ENCODE data around the gene MBTPS1.

The MBTPS1 gene

GRCh38 chr16:84088695-84089395, 27.9 kb downstream of the MBTPS1 start:
- Histone ChIP-seq H3K27ac (ENCODE audit: low read depth in 2 of 2, low read length in 2 of 2) (no peak overlapping the region), H3K4me3 (ENCODE audit: low read length in 2 of 2) (no peak overlapping the region), H3K36me3 (ENCODE audit: control insufficient read depth in 2 of 2, insufficient read depth in 2 of 2, low read length in 2 of 2) (peaks cover 61 to 81% of the 10 kb centered on the region in 2 donors), H3K9me3 (ENCODE audit: control insufficient read depth in 2 of 2, low read length in 2 of 2) (no peaks in the 10 kb centered on the region), H3K9ac (ENCODE audit: low read depth in 1 of 2, low read length in 2 of 2) (no peak overlapping the region), H3K27me3 (ENCODE audit: control insufficient read depth in 2 of 2, insufficient read depth in 2 of 2, low read length in 2 of 2) (no peaks in the 10 kb centered on the region), H3K4me1 (ENCODE audit: control insufficient read depth in 2 of 2, insufficient read depth in 2 of 2, low read length in 2 of 2) (peaks cover 16 to 18% of the 10 kb centered on the region in 2 donors)

DNA sequence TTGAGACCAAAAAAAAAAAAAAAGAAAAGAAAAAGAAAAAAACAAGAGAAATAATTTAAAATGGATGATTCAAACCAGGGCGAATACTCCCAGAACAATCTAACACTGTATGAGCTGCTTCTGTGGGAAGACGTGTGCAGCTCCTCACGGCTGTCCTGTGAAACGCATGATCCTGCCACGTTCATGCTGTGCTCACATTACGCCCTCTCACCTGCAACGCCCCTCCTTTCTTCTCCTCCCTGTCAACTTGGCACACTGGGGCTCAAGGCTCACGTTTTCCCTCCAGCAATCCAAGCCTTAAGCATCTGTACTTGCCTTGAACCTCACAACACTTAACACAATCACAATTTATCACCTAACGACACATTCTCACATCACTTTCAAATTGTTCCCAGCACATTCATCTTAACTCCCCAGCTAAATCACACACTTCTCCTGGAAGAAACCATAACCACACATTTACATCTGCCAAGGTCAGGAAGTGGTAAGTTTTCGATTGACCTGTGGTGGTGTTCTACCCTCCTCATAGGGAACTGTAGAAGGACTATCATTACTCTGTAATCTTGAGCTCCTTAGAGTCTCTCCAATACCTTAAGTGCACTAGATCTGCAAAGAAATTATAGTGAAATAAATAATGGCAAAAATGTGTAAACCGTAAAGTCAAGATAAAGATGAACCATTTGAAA, 29.1 kb downstream of the MBTPS1 start:
- no peak overlapping the region for H3K27ac ChIP-seq (ENCODE audit: low read depth in 2 of 2, low read length in 2 of 2)
- no peak overlapping the region for H3K9ac ChIP-seq (ENCODE audit: low read depth in 1 of 2, low read length in 2 of 2)
- H3K36me3 ChIP-seq (ENCODE audit: control insufficient read depth in 2 of 2, insufficient read depth in 2 of 2, low read length in 2 of 2): peaks cover 57 to 77% of the 10 kb centered on the region in 2 donors
- no peaks in the 10 kb centered on the region for H3K9me3 ChIP-seq (ENCODE audit: control insufficient read depth in 2 of 2, low read length in 2 of 2)
- peaks cover 6 to 7% of the 10 kb centered on the region in 2 donors for H3K4me1 ChIP-seq (ENCODE audit: control insufficient read depth in 2 of 2, insufficient read depth in 2 of 2, low read length in 2 of 2)
- no peaks in the 10 kb centered on the region for H3K27me3 ChIP-seq (ENCODE audit: control insufficient read depth in 2 of 2, insufficient read depth in 2 of 2, low read length in 2 of 2)
- H3K4me3 ChIP-seq (ENCODE audit: low read length in 2 of 2): no peak overlapping the region

DNA sequence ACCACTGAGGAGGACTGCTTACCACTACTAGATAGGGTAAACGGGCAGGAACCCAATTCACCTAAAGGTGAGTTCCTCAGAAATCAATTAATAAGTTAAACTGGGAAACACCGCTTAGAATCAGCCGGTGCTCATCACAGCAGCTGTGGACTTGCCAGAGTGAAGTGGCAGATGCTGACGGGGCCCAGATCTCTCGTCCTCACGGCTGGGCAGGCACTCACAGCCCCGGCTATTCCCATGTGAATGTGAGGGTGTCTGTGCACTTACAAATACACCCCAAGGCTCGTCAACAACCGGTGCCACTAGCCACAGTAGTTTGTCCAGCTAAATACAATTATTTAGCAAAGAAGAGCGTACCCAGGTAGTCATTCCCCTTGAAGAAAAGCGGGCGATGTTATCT, 29.7 kb downstream of the MBTPS1 start:
- Histone ChIP-seq H3K9me3 (ENCODE audit: control insufficient read depth in 2 of 2, low read length in 2 of 2) (no peaks in the 10 kb centered on the region), H3K4me3 (ENCODE audit: low read length in 2 of 2) (no peak overlapping the region), H3K27ac (ENCODE audit: low read depth in 2 of 2, low read length in 2 of 2) (no peak overlapping the region), H3K36me3 (ENCODE audit: control insufficient read depth in 2 of 2, insufficient read depth in 2 of 2, low read length in 2 of 2) (peaks cover 61 to 81% of the 10 kb centered on the region in 2 donors), H3K4me1 (ENCODE audit: control insufficient read depth in 2 of 2, insufficient read depth in 2 of 2, low read length in 2 of 2) (peaks cover 4 to 6% of the 10 kb centered on the region in 2 donors), H3K9ac (ENCODE audit: low read depth in 1 of 2, low read length in 2 of 2) (no peak overlapping the region), H3K27me3 (ENCODE audit: control insufficient read depth in 2 of 2, insufficient read depth in 2 of 2, low read length in 2 of 2) (no peaks in the 10 kb centered on the region)

DNA sequence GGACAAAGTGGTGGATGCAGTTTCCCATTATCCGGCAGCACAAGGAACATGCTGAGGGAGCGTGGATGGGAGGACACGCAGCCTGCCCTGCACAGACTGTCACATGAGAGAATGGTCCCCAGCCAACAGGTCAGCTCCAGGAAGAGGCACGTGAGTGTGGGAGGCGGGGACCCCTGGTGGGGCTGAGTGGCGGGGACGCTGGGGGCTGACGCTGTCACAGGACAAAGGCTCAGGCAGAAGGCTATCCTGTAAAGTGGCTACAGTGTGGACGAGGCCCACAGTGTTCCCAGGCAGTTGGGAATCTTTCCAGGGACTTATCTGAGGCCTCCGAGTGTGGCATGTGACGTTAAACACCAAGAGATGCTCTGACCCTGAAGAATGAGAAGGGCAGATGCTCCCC, 30.4 kb downstream of the MBTPS1 start:
- H3K27ac ChIP-seq (ENCODE audit: low read depth in 2 of 2, low read length in 2 of 2): no peak overlapping the region
- H3K9ac ChIP-seq (ENCODE audit: low read depth in 1 of 2, low read length in 2 of 2): no peak overlapping the region
- no peak overlapping the region for H3K4me3 ChIP-seq (ENCODE audit: low read length in 2 of 2)
- no peaks in the 10 kb centered on the region for H3K27me3 ChIP-seq (ENCODE audit: control insufficient read depth in 2 of 2, insufficient read depth in 2 of 2, low read length in 2 of 2)
- H3K36me3 ChIP-seq (ENCODE audit: control insufficient read depth in 2 of 2, insufficient read depth in 2 of 2, low read length in 2 of 2): peaks cover 65 to 81% of the 10 kb centered on the region in 2 donors
- no peaks in the 10 kb centered on the region for H3K9me3 ChIP-seq (ENCODE audit: control insufficient read depth in 2 of 2, low read length in 2 of 2)
- peaks cover 4 to 6% of the 10 kb centered on the region in 2 donors for H3K4me1 ChIP-seq (ENCODE audit: control insufficient read depth in 2 of 2, insufficient read depth in 2 of 2, low read length in 2 of 2)

DNA sequence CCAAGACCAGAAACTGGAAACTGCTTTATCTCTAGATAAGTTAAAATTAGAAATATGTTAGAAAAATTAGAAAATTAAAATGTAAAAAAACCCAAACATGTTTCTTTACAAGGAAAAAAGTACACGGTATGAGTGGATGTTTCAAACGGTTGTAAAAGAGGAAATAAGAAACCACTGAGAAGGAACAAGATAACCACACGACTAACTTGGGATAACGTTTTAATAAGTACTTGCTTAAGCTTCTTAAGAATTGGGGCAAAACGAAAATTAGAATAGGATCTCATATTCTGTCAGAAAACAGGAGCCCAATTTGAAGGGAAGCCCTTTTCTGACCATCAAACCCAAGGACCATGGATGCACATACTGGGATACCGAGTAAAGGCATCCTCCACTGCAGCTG, 31.0 kb downstream of the MBTPS1 start:
- peaks cover 4 to 6% of the 10 kb centered on the region in 2 donors for H3K4me1 ChIP-seq (ENCODE audit: control insufficient read depth in 2 of 2, insufficient read depth in 2 of 2, low read length in 2 of 2)
- no peaks in the 10 kb centered on the region for H3K9me3 ChIP-seq (ENCODE audit: control insufficient read depth in 2 of 2, low read length in 2 of 2)
- H3K27ac ChIP-seq (ENCODE audit: low read depth in 2 of 2, low read length in 2 of 2): no peak overlapping the region
- H3K4me3 ChIP-seq (ENCODE audit: low read length in 2 of 2): no peak overlapping the region
- H3K27me3 ChIP-seq (ENCODE audit: control insufficient read depth in 2 of 2, insufficient read depth in 2 of 2, low read length in 2 of 2): no peaks in the 10 kb centered on the region
- H3K36me3 ChIP-seq (ENCODE audit: control insufficient read depth in 2 of 2, insufficient read depth in 2 of 2, low read length in 2 of 2): peaks cover 70 to 83% of the 10 kb centered on the region in 2 donors
- H3K9ac ChIP-seq (ENCODE audit: low read depth in 1 of 2, low read length in 2 of 2): no peak overlapping the region

DNA sequence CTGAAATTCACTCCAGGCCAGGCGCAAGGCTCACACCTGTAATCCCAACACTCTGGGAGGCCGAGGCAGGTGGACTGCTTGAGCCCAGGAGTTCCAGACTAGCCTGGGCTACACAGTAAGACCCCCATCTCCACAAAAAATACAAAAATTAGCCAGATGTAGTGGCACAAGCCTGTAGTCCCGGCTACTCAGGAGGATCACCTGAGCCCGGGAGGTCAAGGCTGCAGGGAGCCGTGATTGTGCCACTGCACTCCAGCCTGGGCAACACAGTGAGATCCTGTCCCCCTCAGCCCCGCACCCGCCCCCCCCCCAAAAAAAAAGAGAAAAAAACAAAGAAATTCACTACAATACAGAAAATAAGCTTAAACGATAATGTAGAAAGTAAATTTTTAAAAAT, 31.5 kb downstream of the MBTPS1 start:
- no peak overlapping the region for H3K27ac ChIP-seq (ENCODE audit: low read depth in 2 of 2, low read length in 2 of 2)
- H3K4me3 ChIP-seq (ENCODE audit: low read length in 2 of 2): no peak overlapping the region
- H3K27me3 ChIP-seq (ENCODE audit: control insufficient read depth in 2 of 2, insufficient read depth in 2 of 2, low read length in 2 of 2): no peaks in the 10 kb centered on the region
- H3K4me1 ChIP-seq (ENCODE audit: control insufficient read depth in 2 of 2, insufficient read depth in 2 of 2, low read length in 2 of 2): peaks cover 4 to 6% of the 10 kb centered on the region in 2 donors
- peaks cover 74 to 83% of the 10 kb centered on the region in 2 donors for H3K36me3 ChIP-seq (ENCODE audit: control insufficient read depth in 2 of 2, insufficient read depth in 2 of 2, low read length in 2 of 2)
- H3K9me3 ChIP-seq (ENCODE audit: control insufficient read depth in 2 of 2, low read length in 2 of 2): no peaks in the 10 kb centered on the region
- H3K9ac ChIP-seq (ENCODE audit: low read depth in 1 of 2, low read length in 2 of 2): no peak overlapping the region

DNA sequence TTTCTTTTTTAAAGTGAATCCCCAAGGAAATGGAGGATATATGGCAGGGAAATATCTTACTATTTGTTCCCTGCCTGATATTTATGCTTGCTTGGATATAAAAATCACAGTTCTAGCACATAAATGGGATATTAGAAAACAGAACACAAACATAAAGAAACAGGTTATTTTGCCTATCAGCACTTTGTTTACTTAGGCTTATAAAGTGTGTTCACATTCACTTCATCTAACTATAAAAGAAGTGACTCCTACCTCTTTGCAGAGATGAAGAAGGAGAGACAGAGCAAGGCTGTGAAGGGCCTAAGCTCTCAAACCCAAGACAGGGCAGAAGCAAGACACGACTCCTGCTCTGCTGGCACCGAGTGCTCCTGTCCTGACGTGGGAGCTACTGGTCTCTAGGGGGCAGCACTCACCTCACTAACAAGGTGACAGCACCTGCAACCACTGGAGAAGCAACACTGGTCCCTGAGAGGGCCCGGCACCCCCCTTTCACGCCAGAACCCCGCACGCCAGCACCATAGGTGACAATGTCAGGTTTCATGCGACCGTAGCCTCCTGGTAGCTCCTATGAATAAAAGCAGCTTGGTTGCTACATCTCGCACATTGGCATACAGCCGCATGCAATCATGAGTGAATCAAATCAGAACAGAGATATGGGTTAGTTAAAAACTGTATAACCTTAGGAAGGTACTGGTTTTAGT, 32.0 kb downstream of the MBTPS1 start:
- Histone ChIP-seq H3K27ac (ENCODE audit: low read depth in 2 of 2, low read length in 2 of 2) (no peak overlapping the region), H3K9ac (ENCODE audit: low read depth in 1 of 2, low read length in 2 of 2) (no peak overlapping the region), H3K36me3 (ENCODE audit: control insufficient read depth in 2 of 2, insufficient read depth in 2 of 2, low read length in 2 of 2) (peaks cover 70 to 83% of the 10 kb centered on the region in 2 donors), H3K9me3 (ENCODE audit: control insufficient read depth in 2 of 2, low read length in 2 of 2) (no peaks in the 10 kb centered on the region), H3K4me3 (ENCODE audit: low read length in 2 of 2) (no peak overlapping the region), H3K4me1 (ENCODE audit: control insufficient read depth in 2 of 2, insufficient read depth in 2 of 2, low read length in 2 of 2) (peaks cover 4 to 6% of the 10 kb centered on the region in 2 donors), H3K27me3 (ENCODE audit: control insufficient read depth in 2 of 2, insufficient read depth in 2 of 2, low read length in 2 of 2) (no peaks in the 10 kb centered on the region)

DNA sequence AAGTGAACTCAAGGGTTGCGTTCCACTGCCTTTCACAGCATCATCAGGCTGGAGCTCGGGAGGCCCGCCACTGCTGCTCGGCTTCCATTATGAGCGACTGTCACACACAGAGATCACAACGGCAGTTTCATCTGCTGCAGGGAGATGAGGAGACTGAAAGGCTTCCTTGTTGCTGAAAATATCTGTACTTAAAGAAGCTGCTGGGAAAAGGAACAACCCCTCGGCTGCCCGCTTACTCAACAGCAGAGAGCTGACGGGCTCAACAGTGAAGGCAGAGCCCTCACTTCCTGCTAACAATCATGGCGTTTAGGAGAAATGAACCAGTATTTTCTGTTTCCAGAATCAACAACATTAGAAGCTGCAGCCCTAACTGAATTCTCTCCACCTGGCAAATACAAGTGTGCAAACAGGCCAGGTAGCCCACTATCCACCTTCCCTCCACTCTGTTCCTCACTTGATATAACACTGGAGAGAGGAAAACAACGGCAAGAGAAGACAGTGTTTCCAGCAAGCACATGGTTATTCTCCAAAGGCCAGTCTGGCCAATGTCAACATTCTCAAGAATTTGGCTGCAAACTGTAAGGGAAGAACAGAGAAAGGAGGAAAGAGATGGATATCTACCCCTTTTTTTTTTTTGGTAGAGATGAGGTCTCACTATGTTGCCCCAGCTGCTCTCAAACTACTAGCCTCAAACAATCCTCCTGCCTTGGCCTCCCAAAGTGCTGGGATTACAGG, 33.7 kb downstream of the MBTPS1 start:
- Histone ChIP-seq H3K4me1 (ENCODE audit: control insufficient read depth in 2 of 2, insufficient read depth in 2 of 2, low read length in 2 of 2) (peaks cover 4 to 6% of the 10 kb centered on the region in 2 donors), H3K27ac (ENCODE audit: low read depth in 2 of 2, low read length in 2 of 2) (no peak overlapping the region), H3K9ac (ENCODE audit: low read depth in 1 of 2, low read length in 2 of 2) (no peak overlapping the region), H3K36me3 (ENCODE audit: control insufficient read depth in 2 of 2, insufficient read depth in 2 of 2, low read length in 2 of 2) (peaks cover 69 to 78% of the 10 kb centered on the region in 2 donors), H3K4me3 (ENCODE audit: low read length in 2 of 2) (no peak overlapping the region), H3K9me3 (ENCODE audit: control insufficient read depth in 2 of 2, low read length in 2 of 2) (no peaks in the 10 kb centered on the region), H3K27me3 (ENCODE audit: control insufficient read depth in 2 of 2, insufficient read depth in 2 of 2, low read length in 2 of 2) (no peaks in the 10 kb centered on the region)

GRCh38 chr16:84082110-84082509, 34.6 kb downstream of the MBTPS1 start:
- Histone ChIP-seq H3K9ac (ENCODE audit: low read depth in 1 of 2, low read length in 2 of 2) (no peak overlapping the region), H3K27ac (ENCODE audit: low read depth in 2 of 2, low read length in 2 of 2) (no peak overlapping the region), H3K36me3 (ENCODE audit: control insufficient read depth in 2 of 2, insufficient read depth in 2 of 2, low read length in 2 of 2) (peaks cover 64 to 75% of the 10 kb centered on the region in 2 donors), H3K9me3 (ENCODE audit: control insufficient read depth in 2 of 2, low read length in 2 of 2) (no peaks in the 10 kb centered on the region), H3K4me1 (ENCODE audit: control insufficient read depth in 2 of 2, insufficient read depth in 2 of 2, low read length in 2 of 2) (peaks cover 4 to 6% of the 10 kb centered on the region in 2 donors), H3K4me3 (ENCODE audit: low read length in 2 of 2) (no peak overlapping the region), H3K27me3 (ENCODE audit: control insufficient read depth in 2 of 2, insufficient read depth in 2 of 2, low read length in 2 of 2) (no peaks in the 10 kb centered on the region)

Data from mucosa of rectum (tissue), 2 donors.